Endothelial cell of umbilical vein (primary cell): Measurements from ENCODE around the gene NOP10. TPM values are rescaled to one million over a fixed set of nuclear protein-coding genes. Genes with fewer than 3 reads are reported as not detected.

Experiments used
- BruUV-seq: library from RNA; stranded (reverse); fragments of 400-500 nt; replicated peaks from 2 replicates; lab custom pipeline; 2021; lab: Mats Ljungman, UMichigan
- CTCF ChIA-PET: fragments of 300-600, 350-600 bp; sonication (Branson Sonifier 250); formaldehyde crosslinking; loops from one replicate; lab custom pipeline; 2021; ENCODE audit warnings: antibody characterized with exemption, inconsistent platforms; lab: Charles Lee
- POLR2A ChIA-PET: fragments of 300-600, 350-600 bp; sonication (Branson Sonifier 250); formaldehyde crosslinking; loops from one replicate; lab custom pipeline; 2021; ENCODE audit warnings: antibody characterized with exemption, inconsistent platforms; lab: Charles Lee
- DNase-seq: peaks from one replicate; pipeline ENCODE4 v3.0.0-alpha.2; 2011; ENCODE audit warnings: low read depth, low spot score
- FAIRE-seq: peaks from 2 replicates; lab custom pipeline; 2011; peaks lifted over from hg19 to GRCh38; lab: Jason Lieb, UNC
- H2AFZ ChIP-seq: 2 replicates; pipeline ENCODE4 v1.6.0; 2012; ENCODE audit warnings: low read depth, low read length, control low read depth, inconsistent platforms
- H3K27ac ChIP-seq: 2 replicates; pipeline ENCODE4 v1.5.1; 2011; ENCODE audit warnings: low read depth, mild to moderate bottlenecking, control low read depth, low read length, moderate library complexity; ENCODE audit not compliant: insufficient read depth
- H3K27me3 ChIP-seq, 2 experiments: 2 replicates each; pipeline versions ENCODE4 v1.6.0 to v1.6.1; 2011; ENCODE audit warnings: low read length in 2 of 2, mixed read lengths in 1 of 2; ENCODE audit not compliant: control insufficient read depth in 2 of 2, insufficient read depth in 2 of 2
- H3K36me3 ChIP-seq, 2 experiments: 2 replicates in 1 of 2; 3 replicates in 1 of 2; pipeline ENCODE4 v1.5.1; 2011; ENCODE audit warnings: low read length in 2 of 2, mild to moderate bottlenecking in 1 of 2, moderate library complexity in 1 of 2; ENCODE audit not compliant: control insufficient read depth in 2 of 2, insufficient read depth in 2 of 2; ENCODE audit errors: extremely low read depth in 1 of 2
- H3K4me1 ChIP-seq: 3 replicates; pipeline ENCODE4 v1.5.1; 2011; ENCODE audit warnings: mild to moderate bottlenecking, low read length; ENCODE audit not compliant: control insufficient read depth, insufficient read depth; ENCODE audit errors: extremely low read depth
- H3K4me2 ChIP-seq: 2 replicates; pipeline ENCODE4 v1.6.1; 2011; ENCODE audit warnings: low read length, control low read depth, mixed read lengths; ENCODE audit not compliant: insufficient read depth
- H3K4me3 ChIP-seq, 3 experiments: fragments of 200-600 bp in 1 of 3; sonication (generic), shearing (Covaris generic) in 1 of 3; replicated peaks in 1 of 3; 2 replicates each; pipeline ENCODE4 v1.5.1; 2011 to 2016; ENCODE audit warnings: control low read depth in 3 of 3, low read length in 3 of 3, mild to moderate bottlenecking in 2 of 3, inconsistent platforms in 1 of 3, low read depth in 1 of 3, moderate library complexity in 1 of 3; ENCODE audit not compliant: insufficient read depth in 1 of 3
- H3K79me2 ChIP-seq: 2 replicates; pipeline ENCODE4 v1.6.0; 2012; ENCODE audit warnings: low read length, inconsistent platforms; ENCODE audit not compliant: control insufficient read depth, insufficient read depth
- H3K9ac ChIP-seq: replicated peaks from 2 replicates; pipeline ENCODE3; 2011; ENCODE audit warnings: low read length, control low read depth; ENCODE audit not compliant: insufficient read depth; ENCODE audit errors: extremely low read depth
- H3K9me1 ChIP-seq: replicated peaks from 3 replicates; pipeline ENCODE4 v1.6.0; 2011; ENCODE audit warnings: mild to moderate bottlenecking, low read length; ENCODE audit not compliant: control insufficient read depth, insufficient read depth; ENCODE audit errors: extremely low read depth
- H3K9me3 ChIP-seq: replicated peaks from 2 replicates; pipeline ENCODE4 v1.5.1; 2012; ENCODE audit warnings: low read length, inconsistent platforms; ENCODE audit not compliant: control insufficient read depth, insufficient read depth
- H4K20me1 ChIP-seq: replicated peaks from 2 replicates; pipeline ENCODE3; 2011; ENCODE audit warnings: mild to moderate bottlenecking, low read length; ENCODE audit not compliant: control insufficient read depth, insufficient read depth; ENCODE audit errors: extremely low read depth
- CTCF ChIP-seq, 2 donors: IDR thresholded peaks; 1 replicate in 1 of 2; 2 replicates in 1 of 2; pipeline ENCODE4 v1.5.1; 2011; ENCODE audit warnings: low read length in 2 of 2, mild to moderate bottlenecking in 2 of 2, moderate library complexity in 2 of 2, control low read depth in 1 of 2, inconsistent platforms in 1 of 2, low read depth in 1 of 2; ENCODE audit not compliant: insufficient read depth in 1 of 2; ENCODE audit errors: extremely low read depth in 1 of 2
- EZH2 ChIP-seq: IDR thresholded peaks from 2 replicates; pipeline ENCODE4 v1.6.1; 2012; ENCODE audit warnings: borderline replicate concordance, low read depth, mild to moderate bottlenecking, moderate library complexity, low read length, inconsistent platforms; ENCODE audit not compliant: severe bottlenecking
- FOS ChIP-seq: IDR thresholded peaks from 2 replicates; pipeline ENCODE4 v1.6.1; 2011; ENCODE audit warnings: mild to moderate bottlenecking, low read length, moderate library complexity, borderline replicate concordance; ENCODE audit not compliant: insufficient read depth
- GATA2 ChIP-seq: IDR thresholded peaks from 2 replicates; pipeline ENCODE4 v1.7.0; 2011; ENCODE audit warnings: low read depth, mild to moderate bottlenecking, moderate library complexity, mixed read lengths, low read length; ENCODE audit not compliant: insufficient read length, insufficient read depth
- JUN ChIP-seq: IDR thresholded peaks from 2 replicates; pipeline ENCODE4 v1.6.1; 2011; ENCODE audit warnings: borderline replicate concordance, low read depth; ENCODE audit not compliant: insufficient read length, insufficient read depth
- MAX ChIP-seq: IDR thresholded peaks from 2 replicates; pipeline ENCODE4 v1.6.1; 2011; ENCODE audit not compliant: insufficient read depth, insufficient read length
- MYC ChIP-seq: IDR thresholded peaks from one replicate; pipeline ENCODE4 v1.6.1; 2011; ENCODE audit warnings: mild to moderate bottlenecking, low read depth, low read length
- POLR2A ChIP-seq: IDR thresholded peaks from 2 replicates; pipeline ENCODE4 v1.6.1; 2012; ENCODE audit warnings: low read depth, mild to moderate bottlenecking, control low read depth, low read length
- POLR2AphosphoS5 ChIP-seq: IDR thresholded peaks from 2 replicates; pipeline ENCODE4 v1.6.1; 2012; ENCODE audit warnings: low read depth, mild to moderate bottlenecking, control low read depth, low read length, moderate library complexity; ENCODE audit not compliant: insufficient read depth
- dilution Hi-C: fragments of 300-500 bp; cut with MboI; formaldehyde crosslinking; loops from one replicate; pipeline ENCODE4 v1.15.0; 2019; ENCODE audit warnings: low sequenced_read_pairs; ENCODE audit not compliant: extremely low pct_ligation_motif_present
- intact Hi-C: fragments of 100-400 bp; cut with micrococcal nuclease; formaldehyde crosslinking; loops from one replicate; pipeline ENCODE4 v1.10.0; 2022
- polyA plus RNA-seq, 4 experiments: library from polyadenylated mRNA; depleted of rRNA in 3 of 4; stranded (reverse) in 3 of 4; unstranded in 1 of 4; fragments of >200 nt; gene quantifications; 2 replicates each; pipeline versions ENCODE4 v1.2.1 to v1.2.3, GENCODE V29; 2011 to 2012; ENCODE audit warnings: missing spikeins in 1 of 4
- total RNA-seq: library from RNA; stranded (reverse); gene quantifications from 2 replicates; pipeline ENCODE4 v1.2.3, GENCODE V29; 2021

NOP10 gene
- total and polyA plus RNA-seq, 2 donors (not counting 3 experiments of a cell fraction or from before 2014, with no cell fraction given) = 225 to 710 TPM

- ChIA-PET CTCF (interaction anchor here (0.7 to 2.4 kb wide), 9 partner anchors 8 to 219 kb away, joined by 3 to 15 read pairs (median 3); partner anchors contain the start of genes NOP10 and NUTM1), POLR2A (interaction anchor here (1.5 kb wide), 1 partner anchor 9 kb away, joined by 6 read pairs; the partner anchor contains the start of gene SLC12A6)
- no peak overlapping the region for H2AFZ ChIP-seq
- no peaks in the 10 kb centered on the region for H3K9me3 ChIP-seq
- dilution Hi-C loops (no loop called here), intact Hi-C loops (no loop called here)
- no peak for TF ChIP-seq CTCF (IDR thresholded peaks at IDR 0.05; ENCODE audit: extremely low read depth in 1 of 2, insufficient read depth in 1 of 2, low read depth in 1 of 2, low read length in 2 of 2)
- TF ChIP-seq POLR2A = no peak
- TF ChIP-seq POLR2AphosphoS5 = no peak
- TF ChIP-seq GATA2 = no peak
- TF ChIP-seq MAX = no peak
- TF ChIP-seq EZH2 = no peak
- no peak for TF ChIP-seq JUN
- no peak for TF ChIP-seq MYC
- TF ChIP-seq FOS = no peak
- H4K20me1 ChIP-seq = no peaks in the 10 kb centered on the region
- no TSS peak for BruUV-seq
- H3K4me2 ChIP-seq = no peak overlapping the region
- H3K27me3 ChIP-seq = no peaks in the 10 kb centered on the region
- H3K9ac ChIP-seq = no peak overlapping the region
- no peak overlapping the region for H3K27ac ChIP-seq
- H3K36me3 ChIP-seq = no peaks in the 10 kb centered on the region
- H3K79me2 ChIP-seq = peaks cover 1% of the 10 kb centered on the region
- peaks cover 2% of the 10 kb centered on the region for H3K4me1 ChIP-seq
- H3K4me3 ChIP-seq = no peak overlapping the region
- H3K9me1 ChIP-seq = no peaks in the 10 kb centered on the region
- FAIRE-seq = no peak
- DNase-seq = no peak
Observed at GRCh38 chr15:34329006-34329405, 13.9 kb downstream of the NOP10 start.
